Ovary (tissue), 3 donors: ENCODE results near the gene PRKG1.

Experiments
- EP300 ChIP-seq: sonication (generic); formaldehyde crosslinking; IDR thresholded peaks from one replicate; pipeline ENCODE4 v1.6.1; 2017; ENCODE audit warnings: antibody characterized with exemption
- POLR2A ChIP-seq: fragments of 450-650 bp; IDR thresholded peaks from one replicate; pipeline ENCODE4 v1.6.1; 2017; ENCODE audit warnings: antibody characterized with exemption, mild to moderate bottlenecking, moderate library complexity
- TF ChIP-seq, protein P1 (sequence below), 3 donors: fragments of 450-650 bp in 2 of 3; fragments of 200-600 bp in 1 of 3; IDR thresholded peaks; one replicate each; pipeline versions ENCODE4 v1.5.1 to v1.8.0; 2016 to 2022; ENCODE audit warnings: antibody characterized with exemption in 3 of 3, mild to moderate bottlenecking in 1 of 3
- donor health status: DM: no; HTN: no; CAD: no.

DNA sequence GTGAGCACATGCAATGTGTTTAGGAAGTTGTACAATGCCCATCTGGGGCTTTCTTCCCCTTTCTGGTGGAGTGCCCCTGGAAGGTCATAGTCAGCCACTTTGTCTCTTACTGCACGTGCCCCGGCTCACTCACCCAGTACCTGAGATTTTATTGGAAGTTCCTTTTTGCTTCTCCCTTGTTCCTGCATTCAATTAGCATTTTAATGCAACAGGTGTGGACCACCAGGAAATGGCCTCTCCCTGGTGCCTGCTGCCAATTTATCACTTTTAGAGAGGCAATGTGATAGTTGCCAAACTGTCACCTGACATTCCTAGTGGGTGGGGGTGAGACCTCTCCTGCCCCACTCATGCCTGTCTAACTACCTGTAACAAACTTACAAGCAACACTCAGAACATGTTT lies 946.4 kb downstream of the PRKG1 start:
- TF ChIP-seq, protein P1, sequence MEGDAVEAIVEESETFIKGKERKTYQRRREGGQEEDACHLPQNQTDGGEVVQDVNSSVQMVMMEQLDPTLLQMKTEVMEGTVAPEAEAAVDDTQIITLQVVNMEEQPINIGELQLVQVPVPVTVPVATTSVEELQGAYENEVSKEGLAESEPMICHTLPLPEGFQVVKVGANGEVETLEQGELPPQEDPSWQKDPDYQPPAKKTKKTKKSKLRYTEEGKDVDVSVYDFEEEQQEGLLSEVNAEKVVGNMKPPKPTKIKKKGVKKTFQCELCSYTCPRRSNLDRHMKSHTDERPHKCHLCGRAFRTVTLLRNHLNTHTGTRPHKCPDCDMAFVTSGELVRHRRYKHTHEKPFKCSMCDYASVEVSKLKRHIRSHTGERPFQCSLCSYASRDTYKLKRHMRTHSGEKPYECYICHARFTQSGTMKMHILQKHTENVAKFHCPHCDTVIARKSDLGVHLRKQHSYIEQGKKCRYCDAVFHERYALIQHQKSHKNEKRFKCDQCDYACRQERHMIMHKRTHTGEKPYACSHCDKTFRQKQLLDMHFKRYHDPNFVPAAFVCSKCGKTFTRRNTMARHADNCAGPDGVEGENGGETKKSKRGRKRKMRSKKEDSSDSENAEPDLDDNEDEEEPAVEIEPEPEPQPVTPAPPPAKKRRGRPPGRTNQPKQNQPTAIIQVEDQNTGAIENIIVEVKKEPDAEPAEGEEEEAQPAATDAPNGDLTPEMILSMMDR (IDR thresholded peaks at IDR 0.05), result no peak
- no peak for TF ChIP-seq EP300
- TF ChIP-seq POLR2A, result no peak
